ENCODE measurements around the gene YOD1.

DNA sequence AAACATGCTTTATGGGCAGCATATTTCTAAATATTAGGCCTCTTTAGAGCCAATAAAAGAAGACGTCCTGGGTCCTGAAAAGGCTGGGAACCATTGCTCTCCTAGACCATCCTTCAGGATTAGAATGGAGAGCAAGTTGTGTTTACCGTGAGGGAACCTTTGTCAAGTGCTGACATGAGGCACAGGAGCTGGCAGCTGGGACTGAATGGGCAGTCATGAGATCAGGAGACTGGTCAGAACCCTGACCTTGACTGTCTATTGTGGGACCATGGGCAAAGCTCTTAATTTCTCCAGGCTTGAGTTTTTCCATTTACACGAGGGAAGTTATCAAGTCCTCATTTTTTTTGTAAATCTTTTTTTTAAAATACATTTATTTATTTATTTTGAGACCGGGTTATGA, 7.2 kb upstream of the YOD1 start:
- TF ChIP-seq, protein P1, sequence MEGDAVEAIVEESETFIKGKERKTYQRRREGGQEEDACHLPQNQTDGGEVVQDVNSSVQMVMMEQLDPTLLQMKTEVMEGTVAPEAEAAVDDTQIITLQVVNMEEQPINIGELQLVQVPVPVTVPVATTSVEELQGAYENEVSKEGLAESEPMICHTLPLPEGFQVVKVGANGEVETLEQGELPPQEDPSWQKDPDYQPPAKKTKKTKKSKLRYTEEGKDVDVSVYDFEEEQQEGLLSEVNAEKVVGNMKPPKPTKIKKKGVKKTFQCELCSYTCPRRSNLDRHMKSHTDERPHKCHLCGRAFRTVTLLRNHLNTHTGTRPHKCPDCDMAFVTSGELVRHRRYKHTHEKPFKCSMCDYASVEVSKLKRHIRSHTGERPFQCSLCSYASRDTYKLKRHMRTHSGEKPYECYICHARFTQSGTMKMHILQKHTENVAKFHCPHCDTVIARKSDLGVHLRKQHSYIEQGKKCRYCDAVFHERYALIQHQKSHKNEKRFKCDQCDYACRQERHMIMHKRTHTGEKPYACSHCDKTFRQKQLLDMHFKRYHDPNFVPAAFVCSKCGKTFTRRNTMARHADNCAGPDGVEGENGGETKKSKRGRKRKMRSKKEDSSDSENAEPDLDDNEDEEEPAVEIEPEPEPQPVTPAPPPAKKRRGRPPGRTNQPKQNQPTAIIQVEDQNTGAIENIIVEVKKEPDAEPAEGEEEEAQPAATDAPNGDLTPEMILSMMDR (IDR thresholded peaks at IDR 0.05), result no peak
- no peak for TF ChIP-seq POLR2A (IDR thresholded peaks at IDR 0.05)
- no peak for TF ChIP-seq POLR2AphosphoS5 (IDR thresholded peaks at IDR 0.05)
- TF ChIP-seq EP300 (IDR thresholded peaks at IDR 0.05; ENCODE audit: low read depth), result no peak
